Measurements from ENCODE around the gene IQCE.
A peak's percentile ranks its signal among the peaks of the same experiment; 100 is the strongest.

IQCE gene

DNA sequence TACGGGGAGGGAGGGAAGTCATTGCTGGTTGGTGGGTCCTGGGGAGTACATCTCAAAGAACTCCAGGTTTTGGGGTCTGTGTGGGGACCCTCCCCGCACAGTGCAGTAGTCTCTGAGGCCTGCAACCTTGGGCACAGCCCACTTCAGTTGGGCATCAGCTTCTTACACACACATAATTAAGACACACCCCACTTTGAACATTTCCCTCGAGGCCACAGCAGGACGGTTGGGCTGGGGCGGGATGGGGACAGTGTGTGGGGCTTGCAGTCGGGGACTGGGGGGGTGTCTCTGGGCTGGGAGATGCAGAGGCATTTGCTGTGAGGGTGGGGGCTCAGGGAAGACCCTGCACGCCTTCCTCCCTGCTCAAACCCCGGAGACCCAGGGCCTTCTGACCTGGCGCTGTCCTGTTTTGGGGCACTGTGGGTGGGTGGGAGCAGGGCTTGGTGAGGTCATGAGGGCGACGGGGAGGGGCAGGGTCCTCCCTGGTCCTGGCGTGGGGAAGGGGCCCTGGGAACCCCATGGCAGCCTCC is 38.0 kb upstream of the IQCE start:
- no peak overlapping the region for H3K4me3 ChIP-seq (ENCODE audit: low read length)

DNA sequence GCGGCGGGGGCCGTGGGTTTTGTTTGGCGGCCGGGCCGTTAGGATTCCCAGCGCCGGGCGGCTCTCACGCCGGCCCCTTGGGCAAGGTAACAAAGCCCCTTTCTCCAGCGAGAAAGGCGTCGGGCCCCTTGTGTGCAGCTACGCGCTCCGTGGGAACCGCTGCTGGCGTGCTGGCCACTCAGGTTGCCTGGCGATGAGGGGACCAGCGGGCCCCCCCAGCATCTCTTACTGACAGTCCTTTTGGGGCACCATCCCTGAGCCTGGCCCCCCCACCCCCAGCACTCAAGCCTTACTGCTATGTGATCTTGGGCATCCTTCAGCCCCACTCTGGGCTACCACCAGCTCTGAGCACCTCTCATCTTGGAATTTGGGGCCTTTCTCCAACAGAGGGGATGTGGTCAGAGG is 37.4 kb upstream of the IQCE start:
- no peak for DNase-seq (ENCODE audit: low read depth, low spot score)
- H3K4me3 ChIP-seq (ENCODE audit: low read length) = no peak overlapping the region

More for the DNA sequence above, 38.0 kb upstream of the IQCE start:
- DNase-seq (ENCODE audit: low read depth, low spot score) = no peak

DNA sequence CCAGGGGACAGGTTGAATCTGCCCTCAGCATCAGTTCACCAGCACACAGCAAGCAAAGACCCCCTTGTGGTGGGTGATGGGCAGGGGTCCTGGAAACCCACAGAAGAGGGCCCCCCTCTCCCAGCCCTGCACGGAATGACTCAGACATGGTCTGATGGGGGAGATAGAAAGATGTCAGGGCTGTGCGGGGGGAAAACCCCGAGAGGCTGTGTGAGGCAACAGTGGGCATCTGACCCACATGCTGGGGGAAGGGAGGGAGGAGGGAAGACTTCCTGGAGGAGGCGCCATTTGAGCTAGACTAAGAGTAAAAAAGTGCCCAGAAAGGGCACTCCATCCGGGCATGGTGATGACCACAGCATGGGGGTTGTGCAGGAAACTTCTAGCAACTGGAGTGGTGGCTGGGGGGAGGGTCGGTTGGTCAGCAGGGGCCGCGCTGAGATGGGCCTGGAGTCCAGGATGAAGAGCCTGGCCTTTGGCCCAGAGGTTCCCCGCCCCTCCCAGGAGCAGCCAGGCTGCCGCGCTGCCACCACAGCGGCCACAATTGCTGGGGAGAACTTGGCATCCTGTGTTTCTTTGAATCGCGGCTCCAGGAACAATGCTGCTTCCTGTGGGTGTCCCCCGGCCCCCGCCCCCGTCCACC is 36.7 kb upstream of the IQCE start:
- H3K4me3 ChIP-seq (ENCODE audit: low read length) = no peak overlapping the region
- peak; percentile 31 for DNase-seq (ENCODE audit: low read depth, low spot score)

DNA sequence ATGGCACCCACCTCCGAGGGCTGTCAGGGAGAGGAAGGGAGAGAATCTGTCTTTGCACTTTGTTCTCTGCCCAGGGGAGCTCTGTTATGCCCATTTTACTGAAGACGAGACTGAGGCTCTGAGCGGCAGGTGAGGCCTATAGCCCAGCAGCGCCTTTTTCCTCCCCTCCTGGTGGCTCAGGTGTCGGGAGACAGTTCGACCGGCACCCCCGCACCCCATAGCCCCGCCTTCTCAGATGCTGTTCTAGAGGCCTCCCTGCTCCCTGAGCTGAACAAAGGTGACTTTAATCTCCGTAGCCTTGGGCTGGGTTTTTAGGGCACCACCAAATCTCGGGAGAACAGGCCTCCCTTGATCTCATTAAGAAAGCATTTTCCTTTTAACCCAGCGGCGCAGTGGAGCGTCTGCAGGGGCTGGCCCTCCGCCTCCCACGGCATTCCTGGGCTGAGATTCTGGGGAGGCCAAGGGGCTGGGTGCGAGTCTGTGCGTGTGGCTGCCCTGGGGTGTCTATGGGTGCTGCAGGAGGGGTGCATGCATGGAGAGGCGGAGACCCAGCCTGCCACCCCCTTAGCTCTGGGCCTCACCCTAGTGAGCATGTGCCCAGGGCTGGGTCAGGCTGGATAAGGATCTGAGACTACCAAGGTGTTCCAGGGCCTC is 35.9 kb upstream of the IQCE start:
- H3K4me3 ChIP-seq (ENCODE audit: low read length) = no peak overlapping the region
- DNase-seq (ENCODE audit: low read depth, low spot score) = no peak

DNA sequence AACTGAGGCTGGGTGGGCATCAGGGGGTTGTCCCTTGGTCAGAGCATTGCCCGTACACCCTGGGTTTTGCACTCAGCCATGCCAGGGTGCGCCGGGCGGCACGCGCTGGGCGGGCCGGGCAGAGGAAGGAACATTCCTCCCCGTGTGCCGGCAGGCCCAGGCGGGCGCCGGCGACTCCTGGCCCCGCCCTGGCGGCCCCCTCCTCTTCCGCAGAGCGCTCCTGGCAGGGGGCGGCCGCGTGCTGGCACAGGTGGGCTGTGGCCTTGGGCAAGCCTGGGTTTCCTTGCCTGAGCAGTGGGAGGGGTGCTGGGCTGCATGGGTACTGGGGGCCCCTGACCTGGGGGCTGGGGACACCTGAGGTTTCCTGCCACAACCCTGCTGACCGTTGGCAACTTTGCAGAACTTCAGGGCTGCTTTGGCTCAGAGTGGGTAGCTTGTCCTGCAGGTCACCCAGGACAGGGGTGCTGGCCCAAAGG is 35.3 kb upstream of the IQCE start:
- no peak for DNase-seq (ENCODE audit: low read depth, low spot score)
- no peak overlapping the region for H3K4me3 ChIP-seq (ENCODE audit: low read length)

DNA sequence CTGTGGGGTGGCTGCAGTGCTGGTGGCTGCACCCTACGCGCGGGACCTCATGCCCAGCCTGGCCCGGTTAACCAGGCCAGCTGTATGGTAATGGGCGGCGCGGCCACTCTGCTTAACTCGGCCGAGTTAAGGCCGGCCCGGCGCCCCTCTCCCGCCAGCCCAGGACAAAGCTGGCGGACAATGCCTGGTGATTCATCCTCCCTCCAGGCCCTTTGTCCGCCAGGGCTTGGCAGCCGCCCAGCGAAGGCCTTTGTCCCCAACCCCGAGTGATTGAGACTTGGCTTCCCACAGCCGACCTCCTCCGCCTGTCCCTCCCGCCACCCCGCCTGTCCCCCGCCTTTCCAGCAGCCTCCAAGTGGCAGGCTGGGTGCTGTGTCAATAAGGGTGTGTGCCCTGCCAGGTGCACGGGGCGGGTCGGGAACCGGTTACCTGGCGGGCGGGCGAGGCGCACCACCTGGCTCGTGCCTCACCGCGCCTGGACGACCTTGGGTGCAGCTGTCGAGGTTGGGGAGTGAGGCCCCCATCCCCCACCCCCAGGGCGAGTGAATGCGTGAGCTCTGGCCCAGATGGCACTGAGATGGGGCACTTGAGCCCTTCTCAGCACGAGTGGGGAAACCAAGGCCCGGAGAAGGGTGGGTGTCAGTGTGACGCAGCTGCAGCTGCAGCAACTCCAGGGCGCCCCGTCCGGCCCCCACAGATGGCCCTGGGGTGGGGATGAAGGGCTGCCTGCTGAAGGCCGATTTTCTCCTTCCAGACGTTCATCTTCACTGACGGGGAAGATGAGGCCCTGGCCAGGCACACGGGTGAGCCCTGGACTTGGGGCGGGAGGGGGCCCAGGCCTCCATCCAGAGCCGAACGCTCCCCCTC is 34.6 kb upstream of the IQCE start:
- DNase-seq (ENCODE audit: low read depth, low spot score) = no peak
- no peak overlapping the region for H3K4me3 ChIP-seq (ENCODE audit: low read length)

DNA sequence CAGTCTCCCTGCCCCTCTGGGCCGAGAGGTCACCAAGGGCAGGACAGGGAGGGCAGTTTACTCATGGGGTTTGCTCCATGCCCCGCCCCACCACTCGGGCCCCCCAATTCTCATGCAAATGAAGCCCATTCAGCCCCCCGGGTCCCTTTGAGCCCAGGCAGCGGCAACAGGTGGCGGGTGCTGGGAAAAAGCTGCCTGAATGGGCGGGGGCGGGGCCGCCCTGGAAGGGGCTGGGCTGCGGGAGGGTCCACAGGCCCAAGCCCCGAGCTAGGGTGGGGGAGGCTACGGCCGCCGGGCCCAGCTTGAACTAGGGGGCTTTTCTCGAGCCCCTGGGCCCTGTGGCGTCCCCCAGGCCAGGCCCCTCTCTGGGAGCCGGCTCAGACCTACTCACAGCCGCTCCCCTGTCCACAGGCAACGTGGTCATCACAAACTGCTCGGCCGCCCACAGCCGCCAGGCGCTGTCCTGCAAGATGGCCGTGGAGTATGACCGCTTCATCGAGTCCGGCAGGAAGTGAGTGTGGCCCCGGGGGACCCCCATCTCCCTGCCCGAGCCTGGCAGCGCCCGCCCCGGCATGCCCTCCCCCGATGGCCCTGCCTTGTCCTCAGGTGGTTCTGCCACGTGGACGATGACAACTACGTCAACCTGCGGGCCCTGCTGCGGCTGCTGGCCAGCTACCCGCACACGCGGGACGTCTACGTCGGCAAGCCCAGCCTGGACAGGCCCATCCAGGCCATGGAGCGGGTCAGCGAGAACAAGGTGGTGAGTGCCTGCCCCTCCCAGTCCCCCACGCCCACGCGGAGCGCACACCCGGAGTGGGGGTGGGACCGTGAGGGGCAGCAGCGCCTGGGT is 33.7 kb upstream of the IQCE start:
- H3K4me3 ChIP-seq (ENCODE audit: low read length) = no peak overlapping the region
- no peak for DNase-seq (ENCODE audit: low read depth, low spot score)

DNA sequence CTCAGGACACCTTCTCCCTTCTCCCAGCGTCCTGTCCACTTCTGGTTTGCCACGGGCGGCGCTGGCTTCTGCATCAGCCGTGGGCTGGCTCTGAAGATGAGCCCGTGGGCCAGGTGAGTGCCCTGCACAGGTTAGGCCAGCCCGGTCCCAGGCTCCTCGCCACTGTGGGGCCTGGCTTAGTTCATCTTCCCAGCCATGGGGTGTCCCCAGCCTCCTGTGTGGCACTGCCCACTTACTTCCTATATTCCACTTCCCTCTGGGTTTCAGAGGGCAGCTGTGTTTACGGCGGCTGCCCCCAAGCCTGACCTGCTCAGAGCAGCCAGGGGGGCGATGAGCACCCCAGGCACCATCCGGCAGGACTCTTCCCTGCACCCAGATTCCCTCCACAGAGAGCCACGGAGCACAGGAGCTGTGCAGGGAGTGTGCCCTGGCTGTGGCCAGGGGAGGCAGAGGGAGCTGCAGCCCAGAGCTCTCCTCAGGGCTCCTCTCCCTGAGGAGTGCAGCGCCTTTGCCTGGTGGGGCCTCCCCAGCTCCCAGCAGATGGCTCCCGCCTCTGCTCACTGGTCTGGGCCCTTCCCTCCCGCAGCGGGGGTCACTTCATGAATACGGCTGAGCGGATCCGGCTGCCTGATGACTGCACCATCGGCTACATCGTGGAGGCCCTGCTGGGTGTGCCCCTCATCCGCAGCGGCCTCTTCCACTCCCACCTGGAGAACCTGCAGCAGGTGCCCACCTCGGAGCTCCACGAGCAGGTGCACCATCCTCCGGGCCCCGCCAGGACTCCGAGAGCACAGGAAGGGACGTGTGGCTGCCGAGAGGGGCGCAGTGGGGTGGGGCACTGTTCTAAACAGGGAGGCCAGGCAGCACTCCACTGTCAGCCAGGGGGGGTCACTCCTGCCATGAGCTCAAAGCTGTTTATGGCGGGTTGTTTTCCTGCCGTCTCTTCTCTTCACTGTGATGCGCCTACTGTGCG is 32.8 kb upstream of the IQCE start:
- no peak for DNase-seq (ENCODE audit: low read depth, low spot score)
- no peak overlapping the region for H3K4me3 ChIP-seq (ENCODE audit: low read length)

DNA sequence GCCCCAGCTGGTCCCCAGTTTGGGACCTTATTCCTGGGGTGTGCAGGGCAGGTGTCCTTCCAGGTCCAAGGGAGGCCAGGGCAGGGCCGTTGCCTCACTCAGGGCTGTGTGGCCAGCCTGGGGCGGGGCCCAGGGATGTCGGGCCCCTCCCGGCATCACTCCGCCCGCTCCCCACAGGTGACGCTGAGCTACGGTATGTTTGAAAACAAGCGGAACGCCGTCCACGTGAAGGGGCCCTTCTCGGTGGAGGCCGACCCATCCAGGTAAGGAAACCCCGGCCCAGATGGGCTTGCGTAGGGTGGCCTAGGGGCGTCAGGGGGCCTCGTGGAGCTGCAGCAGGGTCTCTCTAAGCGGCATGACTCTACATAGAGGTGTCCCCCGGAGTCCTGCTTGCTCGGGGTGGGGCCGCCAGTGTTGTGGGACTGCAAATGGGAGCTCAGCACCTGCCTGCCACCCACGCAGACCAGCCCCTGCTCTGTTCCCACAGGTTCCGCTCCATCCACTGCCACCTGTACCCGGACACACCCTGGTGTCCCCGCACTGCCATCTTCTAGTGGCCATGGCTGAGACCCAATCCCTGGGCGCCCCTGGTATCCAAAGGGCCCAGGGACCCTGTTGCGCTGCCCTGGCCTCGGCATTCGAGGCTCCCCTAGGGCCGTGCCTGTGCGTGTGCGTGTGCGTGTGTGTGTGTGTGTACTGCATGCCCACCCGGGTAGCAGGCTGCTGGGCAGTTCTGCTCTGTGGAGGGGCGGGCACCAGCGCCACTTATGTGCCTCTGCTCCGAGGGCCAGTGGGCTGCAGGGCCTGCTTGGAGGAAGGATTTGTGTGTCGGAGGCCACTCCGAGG is 31.9 kb upstream of the IQCE start:
- DNase-seq (ENCODE audit: low read depth, low spot score) = no peak
- no peak overlapping the region for H3K4me3 ChIP-seq (ENCODE audit: low read length)

DNA sequence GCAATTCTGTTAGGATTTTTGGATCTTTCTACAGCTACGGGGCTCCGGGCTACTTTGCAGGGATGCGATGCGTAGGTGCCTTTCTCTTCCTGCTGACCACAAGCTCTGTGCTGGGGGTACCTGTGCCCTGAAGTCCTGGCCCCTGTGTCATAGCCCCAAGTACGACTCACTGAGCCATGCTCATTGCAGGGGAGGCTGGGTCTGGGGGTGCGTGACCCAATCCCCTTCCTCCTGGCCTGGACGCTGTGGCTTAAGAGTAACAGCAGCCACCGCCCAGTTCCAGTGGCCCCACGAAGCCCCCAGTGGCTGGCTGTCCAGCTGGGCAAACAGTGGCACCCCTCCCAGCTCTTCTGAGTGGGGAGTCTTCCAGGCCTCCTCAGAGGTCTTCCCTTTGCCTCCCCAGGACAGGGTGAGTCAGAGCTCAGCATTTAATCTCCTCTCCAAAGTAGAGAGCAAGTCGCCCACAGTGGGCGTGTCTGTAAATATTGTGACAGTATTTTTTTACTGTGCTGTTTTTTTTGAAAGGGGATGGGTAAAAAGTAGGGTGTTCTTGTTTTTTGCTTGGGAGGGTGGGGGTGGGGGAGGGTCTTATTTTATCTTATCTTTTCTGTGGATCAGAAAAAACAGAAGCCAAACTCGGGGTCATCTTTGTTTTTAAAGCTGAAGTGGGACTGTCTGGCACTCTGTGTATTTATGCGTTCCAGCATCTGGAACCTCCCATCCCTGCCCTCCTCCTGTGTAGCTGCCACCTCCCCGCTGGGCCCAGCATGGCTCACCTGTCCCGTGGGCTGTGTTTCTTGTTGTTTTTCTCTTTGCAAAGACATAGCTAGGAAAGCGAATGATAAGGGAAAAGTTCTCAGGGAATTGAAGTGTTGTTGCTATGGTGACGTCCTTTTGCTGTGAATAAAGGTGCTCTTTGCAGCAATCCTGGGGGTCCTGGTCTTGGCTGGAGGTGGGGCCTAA is 31.0 kb upstream of the IQCE start:
- H3K4me3 ChIP-seq (ENCODE audit: low read length) = no peak overlapping the region
- DNase-seq (ENCODE audit: low read depth, low spot score) = no peak

DNA sequence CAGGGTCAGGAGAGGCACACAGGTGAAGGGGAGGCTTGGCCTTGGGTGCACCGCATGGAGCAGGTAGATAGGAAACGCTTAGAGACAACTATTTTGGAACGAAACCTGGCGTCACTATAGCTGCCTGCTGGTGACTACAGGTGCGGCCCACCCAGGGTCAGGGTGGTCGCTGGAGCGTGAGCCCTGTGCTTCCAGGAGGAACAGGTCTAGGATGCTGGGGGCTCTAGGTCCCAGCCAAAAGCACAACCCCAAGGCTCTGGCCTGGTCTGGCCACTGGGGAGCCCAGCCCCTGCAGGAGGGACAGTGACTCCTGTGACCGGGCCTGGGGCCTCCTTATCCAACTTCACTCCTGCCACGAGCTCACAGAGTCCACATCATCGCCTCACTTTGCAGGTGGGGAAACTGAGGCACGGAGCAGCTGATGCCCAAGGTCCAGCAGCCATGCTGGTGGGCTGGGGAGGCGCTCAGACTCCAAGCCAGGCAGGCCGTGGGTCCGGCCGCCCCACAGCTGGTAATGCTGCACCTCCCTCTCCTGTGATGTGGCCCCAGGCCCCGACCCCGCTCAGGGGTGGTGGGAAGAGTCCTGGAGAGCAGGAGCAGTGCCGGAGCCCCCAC is 30.2 kb upstream of the IQCE start:
- DNase-seq (ENCODE audit: low read depth, low spot score) = no peak
- no peak overlapping the region for H3K4me3 ChIP-seq (ENCODE audit: low read length)

DNA sequence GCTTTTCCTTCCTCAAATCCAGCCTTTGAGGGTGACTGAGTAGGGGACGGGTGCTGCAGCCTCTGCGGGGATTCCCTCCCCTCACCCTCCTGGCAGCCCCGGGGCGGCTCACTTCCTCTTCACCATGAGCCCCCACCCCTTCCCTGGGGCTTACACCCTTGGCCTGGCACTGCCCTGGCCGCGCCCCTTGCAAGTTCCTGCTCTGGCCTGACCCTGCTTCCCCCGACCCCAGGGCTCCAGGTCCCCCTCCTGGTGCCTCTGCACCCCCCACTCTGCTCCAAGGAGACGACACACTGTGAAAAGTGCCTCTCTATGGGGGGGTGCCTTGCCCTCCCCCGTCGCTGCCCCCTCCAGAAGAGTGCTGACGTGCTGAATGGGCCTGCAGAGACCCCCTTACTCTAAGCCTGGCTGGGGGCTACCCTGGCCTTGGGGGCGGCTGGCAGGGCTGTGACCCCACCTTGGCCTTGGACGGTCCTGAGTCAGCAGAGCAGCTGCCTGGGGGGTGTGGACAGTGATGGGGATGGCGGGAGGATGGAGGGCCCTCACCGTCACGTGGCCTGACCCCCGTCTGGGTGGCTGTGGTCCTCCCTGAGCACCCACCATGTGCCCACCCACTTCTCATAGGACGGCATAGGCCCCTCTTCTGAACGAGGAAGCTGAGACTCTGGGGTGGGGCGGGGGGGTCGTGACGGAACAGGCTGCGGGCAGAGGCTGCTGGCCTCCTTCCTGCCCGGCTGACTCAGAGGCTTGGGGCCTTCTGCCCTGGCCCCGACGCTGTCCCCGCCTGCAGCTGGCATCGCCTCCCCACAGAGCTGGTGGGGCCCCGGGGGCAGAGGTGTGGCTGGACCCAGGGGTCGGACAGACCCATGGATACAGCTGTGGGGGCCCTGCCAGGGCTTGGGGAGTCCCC is 29.4 kb upstream of the IQCE start:
- DNase-seq (ENCODE audit: low read depth, low spot score) = no peak
- H3K4me3 ChIP-seq (ENCODE audit: low read length) = no peak overlapping the region

DNA sequence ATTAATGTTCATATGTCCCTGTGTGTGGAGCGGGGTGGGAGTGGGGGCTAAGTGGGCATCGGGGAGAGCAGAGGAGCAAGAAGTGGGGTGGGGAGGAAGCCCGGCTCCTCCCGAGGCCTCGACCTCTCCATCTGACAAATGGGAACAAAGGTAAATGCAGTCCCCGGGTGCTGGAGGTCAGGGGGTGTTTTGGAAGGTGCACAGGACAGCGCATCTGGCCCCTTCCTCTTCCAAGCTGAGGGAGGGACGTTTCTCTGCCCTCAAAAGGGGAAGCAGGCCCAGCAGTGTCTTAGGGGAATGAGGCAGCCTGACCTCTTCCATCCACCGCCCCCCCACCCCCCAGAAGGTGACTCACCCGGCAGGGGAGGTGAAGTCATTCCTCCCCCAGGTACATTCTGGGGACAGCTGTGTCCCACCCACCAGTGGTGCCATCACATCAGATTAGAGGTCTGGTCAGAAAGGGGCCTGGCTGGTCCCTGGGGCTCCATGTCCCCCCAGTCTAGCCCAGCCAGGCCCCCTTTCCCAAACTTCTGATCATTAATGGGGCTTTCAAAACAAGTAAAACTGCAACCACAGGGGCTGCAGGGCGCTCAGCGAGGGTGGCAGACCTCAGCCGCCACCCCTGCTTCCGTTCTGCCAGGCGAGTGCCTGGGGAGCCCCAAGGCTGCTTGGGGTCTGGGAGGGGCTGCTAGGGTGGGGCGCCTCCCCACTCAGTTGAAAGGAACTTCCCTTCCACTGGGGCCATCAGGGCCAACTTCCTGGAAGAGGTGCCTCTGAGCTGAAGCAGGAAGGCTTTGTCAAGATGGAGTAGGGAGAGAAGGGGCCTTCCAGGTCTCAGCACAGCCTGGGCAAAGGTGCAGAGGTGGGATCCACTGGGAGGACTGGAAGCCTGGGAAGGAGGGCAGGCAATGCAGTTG is 28.4 kb upstream of the IQCE start:
- H3K4me3 ChIP-seq (ENCODE audit: low read length) = no peak overlapping the region
- peak; percentile 47 for DNase-seq (ENCODE audit: low read depth, low spot score)
